ENCODE measurements around the gene GALNTL6.

GRCh38 chr4:172758586-172759340 is 945.6 kb downstream of the GALNTL6 start:
- no peak for TF ChIP-seq CTCF (IDR thresholded peaks at IDR 0.05; ENCODE audit: extremely low read depth in 1 of 2, insufficient read depth in 1 of 2, low read depth in 1 of 2, low read length in 2 of 2)
- TF ChIP-seq POLR2A (IDR thresholded peaks at IDR 0.05; ENCODE audit: low read depth, low read length), result no peak
- no peak for TF ChIP-seq EZH2 (IDR thresholded peaks at IDR 0.05; ENCODE audit: borderline replicate concordance, low read depth, low read length, severe bottlenecking)
- no peak for TF ChIP-seq POLR2AphosphoS5 (IDR thresholded peaks at IDR 0.05; ENCODE audit: insufficient read depth, low read depth, low read length)
- TF ChIP-seq MYC (IDR thresholded peaks at IDR 0.05; ENCODE audit: low read depth, low read length), result no peak
- no peak for TF ChIP-seq MAX (IDR thresholded peaks at IDR 0.05; ENCODE audit: insufficient read depth, insufficient read length)
- TF ChIP-seq JUN (IDR thresholded peaks at IDR 0.05; ENCODE audit: borderline replicate concordance, insufficient read depth, insufficient read length, low read depth), result no peak
- peak; percentile 21 for TF ChIP-seq FOS (IDR thresholded peaks at IDR 0.05; ENCODE audit: borderline replicate concordance, insufficient read depth, low read length)

Data from endothelial cell of umbilical vein (primary cell).